ENCODE results near the gene LZTR1.
"Not testable (repeated sequence)": the region's sequence is repeated elsewhere in the genome, so short reads cannot be mapped to it uniquely, and the experiment has no call there.

Gene LZTR1

GRCh38 chr22:21032868-21033688 lies 51.0 kb downstream of the LZTR1 start:
- DNase-seq (ENCODE audit: low read depth, low spot score): no peak

GRCh38 chr22:21033895-21034294 lies 51.8 kb downstream of the LZTR1 start:
- no peak for DNase-seq (ENCODE audit: low read depth, low spot score)

GRCh38 chr22:21034989-21035388 lies 52.9 kb downstream of the LZTR1 start:
- no peak for DNase-seq (ENCODE audit: low read depth, low spot score)

- DNase-seq (ENCODE audit: low read depth, low spot score): no peak
Measured at GRCh38 chr22:21038405-21038804, 56.3 kb downstream of the LZTR1 start.

DNA sequence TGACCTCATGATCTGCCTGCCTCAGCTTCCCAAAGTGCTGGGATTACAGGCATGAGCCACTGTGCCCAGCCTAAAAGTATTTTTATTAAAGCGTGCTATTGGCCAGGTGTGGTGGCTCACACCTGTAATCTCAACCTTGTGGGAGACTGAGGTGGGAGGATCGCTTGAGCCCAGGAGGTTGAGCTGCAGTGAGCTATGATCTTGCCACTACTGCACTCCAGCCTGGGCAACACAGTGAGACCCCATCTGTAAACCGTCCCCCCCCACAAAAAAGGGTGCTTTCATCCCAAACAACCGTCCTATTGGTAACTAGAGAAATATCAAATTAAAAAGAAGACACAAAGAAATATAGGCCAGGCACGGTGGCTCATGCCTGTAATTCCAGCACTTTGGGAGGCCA lies 57.1 kb downstream of the LZTR1 start:
- not testable (repeated sequence) for DNase-seq (ENCODE audit: low read depth, low spot score)

- DNase-seq (ENCODE audit: low read depth, low spot score): peak; percentile 49
Measured at GRCh38 chr22:21041937-21042336, 59.8 kb downstream of the LZTR1 start.

DNA sequence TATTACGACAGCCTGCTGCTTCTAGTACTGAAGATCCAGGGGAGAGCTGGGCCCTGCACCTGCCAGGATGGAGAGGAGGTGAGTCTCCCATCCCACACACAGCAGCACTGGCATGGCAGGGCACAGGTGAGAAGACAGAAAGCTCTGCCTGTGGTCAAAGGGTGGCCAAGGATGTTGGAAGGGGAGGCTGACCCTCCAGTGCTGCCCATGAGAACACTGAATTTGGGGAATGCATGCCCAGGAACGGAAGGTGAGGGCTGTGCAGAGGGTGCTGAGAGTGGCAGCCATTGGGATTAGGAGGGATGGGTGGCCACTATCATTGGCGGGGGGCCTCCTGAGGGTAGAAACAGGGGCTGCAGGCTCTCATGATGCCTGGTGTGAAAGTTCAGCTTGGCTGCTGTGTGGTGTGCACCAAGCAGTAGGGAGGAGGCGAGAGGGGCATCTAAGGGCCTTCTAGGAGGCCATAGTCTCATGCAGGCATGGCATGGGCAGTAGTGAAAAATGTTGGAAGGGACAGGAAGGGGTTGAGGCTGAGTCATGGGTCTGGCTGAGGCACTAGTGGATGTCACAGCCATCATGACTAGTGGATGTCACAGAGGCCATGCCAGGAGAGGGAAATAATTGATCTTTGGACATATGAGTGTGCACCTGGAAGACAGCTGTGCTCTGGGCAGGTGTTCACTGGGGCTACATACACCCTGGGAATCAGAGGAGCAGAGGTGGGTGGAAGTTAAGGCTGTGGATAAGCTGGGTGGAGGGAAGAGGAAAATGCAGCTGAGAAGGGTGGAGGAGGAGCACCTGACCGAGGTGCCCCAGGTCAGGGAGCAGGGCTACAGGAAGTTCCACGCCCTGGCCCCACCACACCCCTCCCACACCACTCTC lies 61.1 kb downstream of the LZTR1 start:
- no peak for DNase-seq (ENCODE audit: low read depth, low spot score)

DNA sequence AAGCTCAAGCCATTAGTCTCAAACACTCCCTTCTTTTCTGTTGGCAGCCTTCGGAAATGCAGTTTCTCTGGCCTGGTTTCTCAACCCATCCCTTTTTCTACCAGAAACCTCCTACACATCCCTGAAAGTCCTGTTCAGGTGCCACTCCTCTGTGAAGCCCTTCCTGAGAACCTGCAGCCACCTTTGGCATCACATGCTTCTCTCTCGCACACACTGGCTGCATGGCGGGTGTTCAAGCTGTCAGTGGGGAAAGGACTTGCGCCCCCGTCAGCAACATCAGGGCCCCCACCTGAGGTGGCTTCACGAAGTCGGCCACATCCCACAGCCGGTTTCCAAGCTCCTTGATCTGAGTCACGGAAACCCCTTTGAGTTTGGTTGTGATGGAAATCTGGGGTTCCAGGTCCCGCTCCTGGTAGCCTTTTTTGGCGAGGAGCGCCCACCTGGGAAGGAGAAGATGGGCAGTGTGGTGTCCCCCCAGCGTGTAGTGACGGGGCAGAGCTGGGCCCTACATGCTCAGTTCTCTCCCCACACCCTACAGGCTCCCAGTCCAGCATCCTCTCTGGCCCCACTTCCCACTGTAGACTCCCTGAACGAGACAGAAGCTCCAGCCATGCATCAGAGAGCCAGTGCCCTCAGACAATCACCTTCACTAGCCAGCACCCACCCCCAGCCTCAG lies 61.9 kb downstream of the LZTR1 start:
- DNase-seq (ENCODE audit: low read depth, low spot score): no peak

GRCh38 chr22:21044931-21045584 lies 63.0 kb downstream of the LZTR1 start:
- peak; percentile 88 for DNase-seq (ENCODE audit: low read depth, low spot score)

GRCh38 chr22:21045585-21046294 lies 63.6 kb downstream of the LZTR1 start, which contains the start of gene LRRC74B:
Gene LRRC74B (plus strand): TSS chr22:21045946. CDS start chr22:21045987, 41 bp downstream.
- peak; percentile 83 for DNase-seq (ENCODE audit: low read depth, low spot score)

DNA sequence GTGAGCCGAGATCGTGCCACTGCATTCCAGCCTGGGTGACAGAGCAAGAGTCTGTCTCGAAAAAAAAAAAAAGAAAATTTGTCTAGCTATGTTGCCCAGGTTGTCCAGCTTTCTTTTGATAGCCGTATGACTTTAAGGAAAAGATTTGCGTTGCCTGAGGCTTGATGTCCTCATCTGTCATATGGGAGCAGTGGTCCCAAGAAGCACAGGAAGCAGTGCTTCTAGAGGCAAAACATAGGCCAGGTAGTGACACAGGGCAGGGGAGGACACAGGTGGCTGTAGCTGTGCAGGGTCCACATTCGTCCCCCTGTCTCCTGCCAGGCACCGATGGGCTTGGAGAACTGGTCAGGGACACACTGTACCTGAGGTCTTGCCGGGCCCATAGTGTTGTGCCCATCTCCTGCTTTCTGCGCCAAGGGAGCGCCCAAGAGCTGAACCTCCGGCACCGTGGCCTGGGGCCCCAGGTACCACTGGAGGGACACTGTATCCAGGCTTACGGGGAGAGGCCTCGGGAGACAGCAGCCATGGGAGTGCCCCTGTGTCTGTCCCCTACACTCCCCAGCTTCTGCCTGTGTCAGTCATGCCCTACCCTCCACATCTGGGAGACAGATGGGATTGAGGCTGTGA lies 65.1 kb downstream of the LZTR1 start:
- DNase-seq (ENCODE audit: low read depth, low spot score): no peak

GRCh38 chr22:21047730-21048129 lies 65.6 kb downstream of the LZTR1 start:
- no peak for DNase-seq (ENCODE audit: low read depth, low spot score)

DNA sequence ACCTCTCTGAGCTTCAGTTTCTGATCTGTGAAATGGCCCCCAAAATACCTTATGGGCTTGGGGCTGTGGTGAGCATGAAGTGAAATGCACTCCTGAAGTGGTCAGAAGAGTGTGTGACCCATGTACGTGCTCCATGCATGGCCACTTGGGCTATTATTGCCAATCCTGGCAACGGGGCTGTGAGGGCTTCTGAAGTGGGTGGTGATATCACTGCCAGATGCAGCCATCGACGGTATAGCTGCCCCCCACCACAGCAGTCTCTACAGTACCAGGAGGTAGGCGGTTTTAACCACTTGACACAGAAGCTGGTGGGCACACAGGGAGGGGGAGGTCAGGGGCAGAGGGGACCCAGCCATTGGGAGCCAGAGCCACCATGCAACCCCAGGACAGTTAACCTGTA lies 66.4 kb downstream of the LZTR1 start:
- not testable (repeated sequence) for DNase-seq (ENCODE audit: low read depth, low spot score)

Measured in smooth muscle cell of the brain vasculature (primary cell).